Measurements from ENCODE around the gene APOL6. TPM values are rescaled to one million over a fixed set of nuclear protein-coding genes. Genes with fewer than 3 reads are reported as not detected.

APOL6 gene
- total RNA-seq, 2 experiments from 2014 or later: 66.9 to 68.0 TPM

DNA sequence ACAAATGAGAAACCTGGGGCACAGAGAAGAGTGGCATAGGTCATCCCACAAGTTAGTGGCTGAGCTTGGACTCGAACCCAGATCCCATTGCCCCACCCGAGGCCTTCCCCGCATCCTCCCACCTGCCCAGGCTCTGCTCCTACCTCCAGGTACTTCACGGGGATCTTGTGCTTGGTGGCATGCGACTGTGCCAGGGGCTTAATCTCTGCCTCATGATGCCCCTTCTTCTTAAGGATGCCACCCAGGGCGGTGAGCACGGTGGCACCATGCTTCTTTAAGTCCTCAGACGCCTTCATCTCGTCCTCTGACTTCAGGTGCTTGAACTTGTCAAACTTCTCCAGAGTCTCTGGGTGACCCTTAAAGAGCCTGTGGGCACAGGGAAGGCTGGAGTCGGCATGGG is 37.5 kb upstream of the APOL6 start:
- no peaks in the 10 kb centered on the region for H3K36me3 Mint-ChIP-seq
- H3K4me3 Mint-ChIP-seq: no peak overlapping the region
- H3K27me3 Mint-ChIP-seq: peaks cover 20% of the 10 kb centered on the region
- H3K27ac Mint-ChIP-seq: peak overlapping the region; percentile 64
- no peaks in the 10 kb centered on the region for H3K9me3 Mint-ChIP-seq
- POLR2A ChIA-PET: interaction anchor here (0.5 to 1.7 kb wide), 2 partner anchors 16 to 38 kb away, joined by 3 to 5 read pairs; partner anchors contain the start of gene APOL6
- ATAC-seq (ENCODE audit: low read depth) (no peak), DNase-seq (no peak)
- peaks cover 19% of the 10 kb centered on the region for H3K4me1 Mint-ChIP-seq

DNA sequence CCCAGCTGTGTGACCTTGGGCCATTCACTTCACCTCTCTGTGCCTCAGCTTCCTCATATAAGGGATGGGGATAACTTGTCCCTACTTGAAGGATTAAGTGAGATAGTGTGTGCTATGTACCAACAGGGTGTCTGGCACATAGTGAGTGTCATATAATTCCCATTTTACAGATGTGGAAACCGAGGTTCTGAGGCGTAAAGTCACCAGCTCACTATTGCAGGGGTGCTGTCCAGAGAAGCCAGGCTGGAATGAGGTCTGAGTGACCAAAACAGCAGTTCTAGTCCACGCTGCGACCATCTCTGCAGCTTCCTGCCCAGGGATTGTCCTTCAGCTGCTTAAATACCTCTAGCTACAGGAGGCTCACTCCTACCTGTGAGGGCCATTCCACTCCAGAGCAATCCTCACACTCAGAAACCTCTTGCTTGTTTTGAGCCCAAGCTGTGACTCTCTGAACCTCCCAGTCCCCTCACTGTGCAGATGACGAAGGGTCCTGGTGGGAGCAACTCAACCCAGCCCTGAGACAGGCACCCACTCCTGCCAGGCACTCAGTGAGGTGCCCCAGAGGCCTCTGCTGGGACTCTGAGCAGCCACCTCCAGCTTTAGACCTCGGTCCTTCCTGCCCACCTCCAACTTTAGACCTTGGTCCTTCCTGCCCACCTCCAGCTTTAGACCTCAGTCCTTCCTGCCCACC is 36.9 kb upstream of the APOL6 start:
- peak overlapping the region; percentile 50 for H3K4me3 Mint-ChIP-seq

DNA sequence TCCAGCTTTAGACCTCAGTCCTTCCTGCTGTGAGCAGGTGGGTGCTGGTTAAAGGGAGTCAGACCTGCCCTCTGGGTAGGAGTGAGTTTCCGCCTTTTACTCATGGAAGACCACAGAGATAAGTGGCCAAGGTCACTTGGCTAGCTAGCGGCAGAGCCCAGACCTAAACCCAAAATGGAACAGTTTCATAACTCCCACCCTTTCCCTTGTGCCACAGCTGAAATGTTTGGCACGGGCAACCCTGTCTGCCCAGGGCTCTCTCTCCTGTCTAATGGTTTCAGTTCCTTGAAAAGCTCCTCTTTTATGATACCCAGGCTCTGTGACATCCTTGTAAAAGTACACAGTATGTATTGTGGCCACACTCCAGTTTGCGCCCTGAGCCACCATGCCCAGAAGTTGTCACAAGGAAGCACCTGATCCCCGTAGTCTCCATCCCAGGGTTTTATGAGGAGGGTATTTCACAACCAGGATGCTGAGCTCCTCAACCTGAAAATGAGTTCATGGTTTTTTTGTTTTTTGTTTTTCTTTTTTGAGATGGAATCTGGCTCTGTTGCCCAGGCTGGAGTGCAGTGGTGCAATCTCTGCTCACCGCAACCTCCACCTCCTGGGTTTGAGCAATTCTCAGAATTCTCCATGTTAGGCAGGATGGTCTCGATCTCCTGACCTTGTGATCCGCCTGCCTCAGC is 36.2 kb upstream of the APOL6 start:
- Mint-ChIP-seq H3K9me3 (no peaks in the 10 kb centered on the region), H3K4me1 (peaks cover 31% of the 10 kb centered on the region), H3K27me3 (peaks cover 17% of the 10 kb centered on the region), H3K4me3 (peak overlapping the region; percentile 50), H3K36me3 (no peaks in the 10 kb centered on the region), H3K27ac (peak overlapping the region; percentile 63)
- ATAC-seq (ENCODE audit: low read depth): peak; percentile 28
- POLR2A ChIA-PET: no interaction called here
- DNase-seq: no peak

More for the DNA sequence above, 36.9 kb upstream of the APOL6 start:
- DNase-seq: peak; percentile 37
- Mint-ChIP-seq H3K4me1 (peaks cover 24% of the 10 kb centered on the region), H3K27ac (peak overlapping the region; percentile 63), H3K36me3 (no peaks in the 10 kb centered on the region), H3K27me3 (peaks cover 20% of the 10 kb centered on the region), H3K9me3 (no peaks in the 10 kb centered on the region)
- POLR2A ChIA-PET: interaction anchor here (0.5 kb wide), 1 partner anchor 15 kb away, joined by 3 read pairs; no protein-coding TSS in a partner anchor
- peak; percentile 58 for ATAC-seq (ENCODE audit: low read depth)

DNA sequence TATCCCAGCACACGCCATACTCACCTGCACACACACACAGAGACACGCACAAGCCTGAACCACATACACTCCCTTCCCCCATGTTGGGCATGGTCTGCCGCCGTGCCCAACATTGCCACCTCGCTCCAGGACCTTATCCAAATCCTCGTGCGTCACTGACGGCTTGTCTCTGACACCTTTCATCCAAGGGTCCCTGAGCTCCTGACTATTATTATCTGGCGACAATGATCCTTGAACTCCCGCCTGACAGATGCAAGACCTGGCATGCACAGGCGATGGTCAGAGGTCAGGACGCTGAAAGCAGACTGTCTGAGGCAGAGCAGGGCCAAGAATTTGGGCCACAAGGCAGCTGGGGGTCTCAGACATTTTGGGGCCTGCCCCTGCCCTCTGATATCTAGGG is 35.3 kb upstream of the APOL6 start:
- peaks cover 32% of the 10 kb centered on the region for H3K4me1 Mint-ChIP-seq
- no peaks in the 10 kb centered on the region for H3K36me3 Mint-ChIP-seq
- no peak overlapping the region for H3K27ac Mint-ChIP-seq
- no peaks in the 10 kb centered on the region for H3K9me3 Mint-ChIP-seq
- DNase-seq (no peak), ATAC-seq (ENCODE audit: low read depth) (no peak)
- POLR2A ChIA-PET: interaction anchor here (0.5 kb wide), 1 partner anchor 257 kb away, joined by 3 read pairs; no protein-coding TSS in a partner anchor
- H3K27me3 Mint-ChIP-seq: peaks cover 13% of the 10 kb centered on the region
- H3K4me3 Mint-ChIP-seq: no peak overlapping the region

DNA sequence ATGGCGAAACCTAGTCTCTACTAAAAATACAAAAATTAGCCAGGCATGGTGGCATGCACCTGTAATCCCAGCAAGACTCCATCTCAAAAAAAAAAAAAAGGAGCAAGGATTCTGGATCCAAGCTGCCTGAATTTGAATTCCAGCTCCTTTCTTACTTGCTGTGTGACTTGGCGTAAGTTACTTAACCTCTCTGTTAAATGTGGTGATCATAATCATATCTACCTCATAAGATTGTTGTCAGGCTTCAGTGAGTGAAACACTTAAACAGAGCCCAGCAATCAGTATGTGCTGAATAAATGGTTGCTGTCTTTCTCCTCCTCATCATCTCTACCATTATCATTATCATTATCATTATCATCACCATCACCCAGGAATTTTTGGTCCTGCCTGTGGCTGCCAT is 33.8 kb upstream of the APOL6 start:
- no peaks in the 10 kb centered on the region for H3K36me3 Mint-ChIP-seq
- ATAC-seq (ENCODE audit: low read depth): no peak
- POLR2A ChIA-PET: no interaction called here

DNA sequence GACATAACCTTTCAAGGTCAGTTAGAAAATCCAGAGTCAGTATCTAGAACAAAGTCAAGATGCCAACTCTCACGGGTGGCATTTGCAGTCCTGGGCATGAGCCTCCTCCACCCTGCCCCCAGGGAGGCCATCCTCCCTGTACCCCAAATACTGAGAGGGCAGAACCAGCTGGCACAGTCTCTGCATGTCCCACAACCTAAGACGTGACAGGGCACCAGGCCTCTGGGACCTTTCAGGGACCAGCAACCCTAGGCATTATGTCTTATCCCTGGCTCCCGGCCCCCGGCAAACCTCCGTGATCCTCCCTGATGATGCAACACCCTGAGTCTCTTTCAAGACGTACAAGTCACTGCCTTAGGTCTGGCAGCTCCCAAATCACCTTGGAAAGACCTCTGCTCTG is 33.1 kb upstream of the APOL6 start:
- Mint-ChIP-seq H3K27ac (no peak overlapping the region), H3K27me3 (no peaks in the 10 kb centered on the region), H3K4me1 (peaks cover 32% of the 10 kb centered on the region), H3K9me3 (no peaks in the 10 kb centered on the region), H3K4me3 (no peak overlapping the region), H3K36me3 (no peaks in the 10 kb centered on the region)
- no peak for ATAC-seq (ENCODE audit: low read depth)
- POLR2A ChIA-PET: no interaction called here
- DNase-seq: no peak

More for the DNA sequence above, 33.8 kb upstream of the APOL6 start:
- H3K27ac Mint-ChIP-seq: no peak overlapping the region
- no peak for DNase-seq
- no peak overlapping the region for H3K4me3 Mint-ChIP-seq
- H3K27me3 Mint-ChIP-seq: peaks cover 6% of the 10 kb centered on the region
- peaks cover 32% of the 10 kb centered on the region for H3K4me1 Mint-ChIP-seq
- H3K9me3 Mint-ChIP-seq: no peaks in the 10 kb centered on the region

DNA sequence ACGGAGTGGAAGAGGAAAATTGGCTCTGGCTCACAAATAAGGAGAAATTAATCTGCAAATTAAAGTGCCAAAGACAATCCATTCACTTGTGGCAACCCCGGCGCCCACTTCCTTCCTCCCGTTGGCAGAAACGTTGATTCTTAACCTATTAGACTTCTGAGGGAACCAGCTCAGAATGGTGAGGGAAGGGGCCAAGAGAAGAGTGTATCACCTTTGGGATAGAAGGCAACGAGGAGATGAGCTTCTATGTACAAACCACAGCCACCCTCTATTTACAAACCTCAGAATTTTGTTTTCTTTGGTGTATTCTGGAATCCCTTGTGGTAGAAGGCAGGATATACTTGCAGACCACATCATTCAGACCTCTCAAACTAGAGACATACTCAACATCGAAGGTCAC is 32.2 kb upstream of the APOL6 start:
- POLR2A ChIA-PET: no interaction called here
- H3K4me3 Mint-ChIP-seq: peak overlapping the region; percentile 19
- ATAC-seq (ENCODE audit: low read depth): no peak

DNA sequence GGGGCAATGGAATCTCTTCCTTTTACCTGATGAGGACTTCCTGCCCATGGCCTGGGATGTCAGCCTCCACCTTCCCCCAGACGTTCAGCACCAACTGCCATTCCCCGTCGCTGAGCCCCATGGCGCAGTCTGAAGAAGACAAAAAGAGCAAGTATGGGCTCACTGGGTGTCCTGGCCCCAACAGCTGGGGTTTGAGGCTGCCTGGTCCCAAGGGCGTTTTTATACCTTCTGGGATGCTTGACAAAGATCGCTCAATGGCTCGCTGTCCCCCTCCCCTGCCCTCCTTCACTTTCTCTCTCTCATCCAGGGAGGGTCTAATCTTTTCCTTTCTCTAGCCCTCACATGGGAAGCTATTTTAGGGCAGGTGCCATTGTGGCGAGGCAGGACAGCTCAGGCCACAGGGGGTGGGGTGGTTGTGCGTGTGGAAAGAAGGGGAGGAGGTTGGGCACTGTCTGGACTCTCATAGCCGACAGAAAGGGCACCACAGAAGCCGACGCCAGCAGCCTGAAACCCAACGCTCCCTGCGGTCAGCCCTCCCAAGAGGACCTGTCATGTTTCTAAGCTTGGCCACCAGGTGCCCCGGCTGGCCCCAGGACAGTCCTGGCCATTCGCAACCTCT is 31.0 kb upstream of the APOL6 start, which contains the start of gene MB:
MB (minus strand) TSS at position 193 of the 619 bp plus-strand sequence; CDS start at position 121, 72 bp downstream.
- H3K27me3 Mint-ChIP-seq: peaks cover 2% of the 10 kb centered on the region
- H3K4me1 Mint-ChIP-seq: peaks cover 17% of the 10 kb centered on the region
- POLR2A ChIA-PET: no interaction called here
- H3K27ac Mint-ChIP-seq: no peak within 1 kb of the TSS
- ATAC-seq (ENCODE audit: low read depth) (no peak), DNase-seq (no peak)
- H3K36me3 Mint-ChIP-seq: no peaks in the 10 kb centered on the region
- no peak within 1 kb of the TSS for H3K4me3 Mint-ChIP-seq
- H3K9me3 Mint-ChIP-seq: no peaks in the 10 kb centered on the region

More for the DNA sequence above, 32.2 kb upstream of the APOL6 start:
- no peak overlapping the region for H3K27ac Mint-ChIP-seq
- peaks cover 2% of the 10 kb centered on the region for H3K27me3 Mint-ChIP-seq
- H3K36me3 Mint-ChIP-seq: no peaks in the 10 kb centered on the region
- no peaks in the 10 kb centered on the region for H3K9me3 Mint-ChIP-seq
- no peak for DNase-seq
- H3K4me1 Mint-ChIP-seq: peaks cover 28% of the 10 kb centered on the region

DNA sequence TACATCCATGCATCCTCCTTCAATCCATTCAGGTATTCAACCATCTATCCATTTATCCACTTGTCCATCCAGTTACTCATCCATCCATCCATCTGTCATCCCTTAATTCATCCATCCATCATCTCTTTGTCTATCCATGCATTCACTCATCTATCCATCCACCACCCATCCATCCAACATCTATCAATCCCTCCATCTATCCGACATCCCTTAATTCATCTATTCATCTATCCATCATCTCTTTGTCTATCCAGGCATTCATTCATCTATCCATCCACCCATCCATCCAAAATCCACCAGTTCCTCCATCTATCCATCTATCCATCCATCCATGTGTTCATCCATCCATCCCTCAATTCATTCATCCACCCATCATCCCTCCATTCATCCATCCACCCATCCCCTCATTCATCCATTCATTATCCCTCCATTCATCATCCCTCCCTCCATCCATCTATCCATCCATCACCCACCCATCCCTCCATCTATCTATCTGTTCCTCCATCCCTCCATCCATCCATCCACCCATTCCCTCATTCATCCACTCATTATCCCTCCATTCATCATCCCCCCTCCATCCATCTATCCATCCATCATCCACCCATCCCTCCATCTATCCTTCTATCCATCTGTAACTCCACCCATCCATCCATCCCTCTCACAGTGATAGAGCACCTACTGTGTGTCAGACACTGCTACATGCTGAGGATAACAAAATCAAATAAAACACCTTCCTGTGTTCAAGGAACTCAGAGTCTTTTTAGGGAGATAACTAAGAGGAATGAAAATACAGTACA is 29.6 kb upstream of the APOL6 start:
- Mint-ChIP-seq H3K36me3 (no peaks in the 10 kb centered on the region), H3K4me3 (no peak overlapping the region), H3K27ac (no peak overlapping the region), H3K27me3 (peaks cover 2% of the 10 kb centered on the region), H3K9me3 (no peaks in the 10 kb centered on the region), H3K4me1 (peaks cover 21% of the 10 kb centered on the region)
- POLR2A ChIA-PET: no interaction called here
- ATAC-seq (ENCODE audit: low read depth) (no peak), DNase-seq (no peak)

DNA sequence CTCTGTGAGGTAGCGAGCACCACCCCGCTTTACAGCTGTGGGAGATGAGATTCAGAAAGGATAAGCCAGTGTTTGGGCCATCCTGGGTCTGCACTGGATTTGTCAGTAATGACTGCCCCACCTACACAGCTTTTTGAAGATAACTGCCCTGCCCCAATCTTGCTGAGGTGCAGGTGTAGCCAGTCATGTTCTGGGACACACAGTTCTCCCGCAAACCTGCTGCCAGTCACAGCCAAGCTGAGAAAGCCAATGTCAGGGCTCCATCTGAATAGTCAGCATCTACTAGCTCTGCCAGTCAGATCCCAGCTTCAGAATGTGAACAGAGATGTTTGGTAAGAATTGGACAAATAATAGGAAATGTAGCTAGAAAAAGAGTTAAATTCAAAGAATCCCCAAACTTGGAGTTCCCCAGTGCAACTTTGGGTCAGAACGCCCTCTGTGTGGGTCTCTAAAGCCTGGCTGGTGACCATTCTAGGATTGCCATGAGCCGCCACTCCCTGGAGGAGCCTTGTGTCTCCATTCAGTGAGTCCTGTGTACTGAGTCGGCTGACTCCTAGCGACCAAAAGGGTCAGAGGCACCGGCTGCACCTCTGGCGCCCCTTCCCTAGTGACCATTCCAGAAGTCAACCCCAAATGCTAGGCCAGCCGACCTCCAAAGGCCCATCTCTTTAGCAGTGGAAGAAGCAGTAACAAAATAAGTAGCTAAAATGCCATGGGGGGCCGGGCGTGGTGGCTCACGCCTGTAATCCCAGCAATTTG is 28.7 kb upstream of the APOL6 start:
- POLR2A ChIA-PET: interaction anchor here (0.8 kb wide), 1 partner anchor 268 kb away, joined by 3 read pairs; no protein-coding TSS in a partner anchor
- H3K27ac Mint-ChIP-seq: no peak overlapping the region
- DNase-seq: no peak
- no peaks in the 10 kb centered on the region for H3K9me3 Mint-ChIP-seq
- peaks cover 21% of the 10 kb centered on the region for H3K4me1 Mint-ChIP-seq
- H3K27me3 Mint-ChIP-seq: peaks cover 3% of the 10 kb centered on the region
- no peak overlapping the region for H3K4me3 Mint-ChIP-seq
- no peaks in the 10 kb centered on the region for H3K36me3 Mint-ChIP-seq
- ATAC-seq (ENCODE audit: low read depth): no peak

DNA sequence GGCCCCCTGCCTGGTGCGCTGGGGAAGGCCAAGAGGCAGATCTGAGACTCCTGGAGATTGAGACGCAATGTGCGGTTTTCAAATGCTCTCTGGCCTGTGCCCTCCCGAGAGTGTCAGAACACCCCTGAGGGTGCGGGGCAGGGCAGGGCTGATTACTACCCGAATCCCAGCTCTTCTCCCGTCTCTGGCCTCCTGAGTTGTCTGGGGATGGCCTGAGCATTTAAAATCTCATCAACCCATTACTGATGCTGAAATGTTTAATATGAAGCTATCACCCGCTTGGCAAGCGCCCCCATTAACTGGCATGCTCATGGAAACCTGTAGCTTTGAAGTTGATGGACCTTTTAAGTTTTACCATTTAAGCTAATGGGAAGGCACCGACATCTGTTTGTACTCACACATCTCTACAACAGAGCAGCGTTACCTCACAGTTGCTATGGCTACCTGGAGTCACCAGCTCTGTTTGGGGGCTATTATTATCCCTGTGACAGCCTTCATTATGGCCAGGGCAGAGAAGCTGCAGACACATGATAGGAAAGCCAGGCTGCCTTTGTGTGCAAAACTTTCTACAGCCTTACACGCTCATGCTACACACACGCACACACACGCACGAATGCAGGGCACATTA is 27.5 kb upstream of the APOL6 start:
- POLR2A ChIA-PET: no interaction called here
- peaks cover 9% of the 10 kb centered on the region for H3K27me3 Mint-ChIP-seq
- no peaks in the 10 kb centered on the region for H3K36me3 Mint-ChIP-seq
- DNase-seq: no peak
- no peaks in the 10 kb centered on the region for H3K9me3 Mint-ChIP-seq
- ATAC-seq (ENCODE audit: low read depth): no peak
- no peak overlapping the region for H3K4me3 Mint-ChIP-seq
- no peak overlapping the region for H3K27ac Mint-ChIP-seq
- peaks cover 16% of the 10 kb centered on the region for H3K4me1 Mint-ChIP-seq

DNA sequence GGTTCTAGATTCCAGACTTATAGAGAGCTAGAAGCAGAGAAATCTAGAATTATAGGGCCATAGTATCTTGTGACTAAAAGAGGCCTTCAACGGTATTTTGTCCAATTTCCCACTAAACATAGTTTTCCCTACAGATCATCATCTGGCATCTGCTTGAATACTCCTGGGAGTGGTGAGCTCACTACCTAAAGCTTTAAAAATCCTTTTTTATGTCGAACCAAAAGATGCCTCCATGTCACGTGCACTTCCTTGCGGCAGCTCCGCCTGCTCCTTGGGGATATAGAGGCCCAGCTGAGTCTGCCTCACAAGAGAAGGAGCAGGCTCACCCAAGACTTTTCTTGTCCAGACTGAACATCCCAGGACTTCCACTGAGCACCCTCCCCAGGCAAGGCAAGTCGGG is 26.8 kb upstream of the APOL6 start:
- H3K36me3 Mint-ChIP-seq: no peaks in the 10 kb centered on the region
- POLR2A ChIA-PET: no interaction called here
- no peaks in the 10 kb centered on the region for H3K9me3 Mint-ChIP-seq
- H3K27ac Mint-ChIP-seq: no peak overlapping the region
- H3K4me3 Mint-ChIP-seq: no peak overlapping the region
- no peak for ATAC-seq (ENCODE audit: low read depth)
- H3K4me1 Mint-ChIP-seq: peaks cover 10% of the 10 kb centered on the region
- peaks cover 9% of the 10 kb centered on the region for H3K27me3 Mint-ChIP-seq
- no peak for DNase-seq
